Left lobe of liver (tissue), 2 donors: ENCODE data around the gene PIK3C2A. TPM values are rescaled to one million over a fixed set of nuclear protein-coding genes. Genes with fewer than 3 reads are reported as not detected.
A peak's percentile ranks its signal among the peaks of the same experiment; 100 is the strongest.

ENCODE experiments used
- ATAC-seq: fragments of 200-7000 bp; cut with Tn5 transposase; one replicate; pipeline ENCODE4 v1.9.1; 2020; ENCODE audit warnings: mild to moderate bottlenecking, moderate library complexity
- DNase-seq: peaks from one replicate; pipeline ENCODE4 v3.0.0-alpha.2; 2020; ENCODE audit warnings: low spot score
- total RNA-seq: library from RNA; stranded (reverse); gene quantifications from one replicate; pipeline ENCODE4 v1.2.1, GENCODE V29; 2021
- donor health status: DM: no; HTN: no; CAD: no; lungs with moderate emphysema.
- donor health status: DM: no; HTN: yes; CAD: no.

PIK3C2A gene
- total RNA-seq, 1 donor from 2014 or later, result 20.5 TPM

DNA sequence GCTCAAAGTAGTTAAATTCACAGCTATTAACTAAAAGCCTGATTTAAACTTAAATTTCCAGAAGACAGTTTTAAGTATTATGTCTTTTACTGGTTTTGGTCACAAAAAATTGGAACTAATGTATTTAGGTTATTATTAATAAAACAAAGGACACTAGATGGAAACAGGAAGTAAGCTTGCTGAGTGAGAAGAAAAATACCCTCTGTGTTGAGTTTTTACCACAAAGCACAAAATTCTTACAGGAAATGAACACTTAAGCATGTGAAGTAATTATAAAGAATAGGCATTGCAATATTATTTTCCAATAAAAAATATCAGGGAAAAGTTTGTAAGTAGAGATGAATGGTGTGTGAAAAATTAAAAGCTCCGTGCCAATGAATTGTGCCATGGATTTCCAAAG lies 46.3 kb downstream of the PIK3C2A start:
- ATAC-seq (no peak), DNase-seq (no peak)

DNA sequence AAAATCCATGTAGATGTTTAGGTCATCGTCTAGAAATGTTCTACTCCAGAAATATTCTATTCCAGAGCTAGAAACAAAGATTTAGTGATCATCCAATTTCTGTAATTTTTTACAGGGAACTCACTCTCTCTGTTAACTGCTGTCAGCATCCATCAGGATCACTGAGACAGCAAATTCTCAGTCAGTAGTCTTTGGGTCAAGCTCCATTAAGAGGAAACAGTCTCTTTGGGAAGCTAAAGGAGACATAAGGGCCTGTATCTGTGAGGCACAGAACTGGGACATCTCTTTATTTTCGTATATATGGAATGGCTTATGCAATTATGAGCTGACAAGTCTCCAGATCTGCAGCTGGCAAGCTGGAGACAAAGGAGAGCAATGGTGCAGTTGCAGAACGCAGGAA lies 48.3 kb downstream of the PIK3C2A start:
- ATAC-seq (peak; percentile 32), DNase-seq (no peak)

Other genes with a start within 250 kb of the PIK3C2A start
- 25.8 TPM for gene PLEKHA7, start 193.6 kb downstream of the PIK3C2A start, total RNA-seq
- gene RPS13, start 130.3 kb downstream of the PIK3C2A start, total RNA-seq, result 272 TPM
- 114 TPM for gene NUCB2, start 68.8 kb upstream of the PIK3C2A start, total RNA-seq
- 0.35 TPM for gene NCR3LG1, start 143.8 kb upstream of the PIK3C2A start, total RNA-seq
- 4.0 TPM for gene KCNJ11, start 180.7 kb upstream of the PIK3C2A start, total RNA-seq